Type B pancreatic cell (in vitro differentiated cells): ENCODE data around the gene FMO4. TPM values are rescaled to one million over a fixed set of nuclear protein-coding genes. Genes with fewer than 3 reads are reported as not detected.

Source experiments
- total RNA-seq: library from RNA; stranded (reverse); gene quantifications from 2 replicates; pipeline ENCODE4 v1.2.1, GENCODE V29; 2021; ENCODE audit warnings: low replicate concordance

The FMO4 gene
- total RNA-seq, 1 donor from 2014 or later, result 1.6 TPM

Other genes starting within 250 kb of the FMO4 start
- gene FMO3, start 223.3 kb upstream of the FMO4 start, total RNA-seq, result 0.56 TPM in 1 of 2 replicates, not detected in the other
- 0.60 TPM in 1 of 2 replicates, not detected in the other for gene FMO2, start 128.9 kb upstream of the FMO4 start, total RNA-seq
- gene FMO1, start 65.7 kb upstream of the FMO4 start, total RNA-seq, result 0.74 and 1.8 TPM in 2 replicates
- 172 and 194 TPM in 2 replicates for gene PRRC2C, start 171.3 kb downstream of the FMO4 start, total RNA-seq